ENCODE results near the gene HSF2BP. TPM values are rescaled to one million over a fixed set of nuclear protein-coding genes. Genes with fewer than 3 reads are reported as not detected.

Gene HSF2BP
- total and polyA plus RNA-seq, 9 donors: 0.58 to 2.9 (median 1.5) TPM

DNA sequence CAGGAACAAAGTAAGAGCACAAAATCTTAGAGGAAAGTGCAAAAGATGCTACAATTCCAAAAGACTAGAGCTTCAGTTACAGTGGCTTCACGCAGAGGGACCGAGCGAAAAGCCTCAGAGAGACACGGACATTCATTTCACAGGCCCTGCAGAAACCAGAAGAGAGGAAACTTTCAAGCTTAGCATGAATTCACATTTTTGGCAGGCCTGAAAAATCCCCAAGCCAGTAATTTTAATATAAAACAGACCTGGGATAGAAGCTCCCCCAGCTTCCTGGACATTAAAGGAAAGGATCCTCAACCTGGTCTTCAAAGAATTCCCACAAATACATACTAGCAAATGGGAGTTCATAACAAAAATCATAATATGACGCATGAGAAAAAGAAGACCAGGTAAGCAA is 66.2 kb downstream of the HSF2BP start:
- H3K4me1 ChIP-seq (ENCODE audit: insufficient read depth): peaks cover 2% of the 10 kb centered on the region
- H3K27me3 ChIP-seq: no peaks in the 10 kb centered on the region
- no peak for DNase-seq
- no peaks in the 10 kb centered on the region for H3K36me3 ChIP-seq
- H3K9me3 ChIP-seq: no peaks in the 10 kb centered on the region
- TF ChIP-seq EP300 (IDR thresholded peaks at IDR 0.05) (no peak), POLR2A (IDR thresholded peaks at IDR 0.05) (no peak)
- TF ChIP-seq, protein P1, sequence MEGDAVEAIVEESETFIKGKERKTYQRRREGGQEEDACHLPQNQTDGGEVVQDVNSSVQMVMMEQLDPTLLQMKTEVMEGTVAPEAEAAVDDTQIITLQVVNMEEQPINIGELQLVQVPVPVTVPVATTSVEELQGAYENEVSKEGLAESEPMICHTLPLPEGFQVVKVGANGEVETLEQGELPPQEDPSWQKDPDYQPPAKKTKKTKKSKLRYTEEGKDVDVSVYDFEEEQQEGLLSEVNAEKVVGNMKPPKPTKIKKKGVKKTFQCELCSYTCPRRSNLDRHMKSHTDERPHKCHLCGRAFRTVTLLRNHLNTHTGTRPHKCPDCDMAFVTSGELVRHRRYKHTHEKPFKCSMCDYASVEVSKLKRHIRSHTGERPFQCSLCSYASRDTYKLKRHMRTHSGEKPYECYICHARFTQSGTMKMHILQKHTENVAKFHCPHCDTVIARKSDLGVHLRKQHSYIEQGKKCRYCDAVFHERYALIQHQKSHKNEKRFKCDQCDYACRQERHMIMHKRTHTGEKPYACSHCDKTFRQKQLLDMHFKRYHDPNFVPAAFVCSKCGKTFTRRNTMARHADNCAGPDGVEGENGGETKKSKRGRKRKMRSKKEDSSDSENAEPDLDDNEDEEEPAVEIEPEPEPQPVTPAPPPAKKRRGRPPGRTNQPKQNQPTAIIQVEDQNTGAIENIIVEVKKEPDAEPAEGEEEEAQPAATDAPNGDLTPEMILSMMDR (IDR thresholded peaks at IDR 0.05): no peak
- intact Hi-C loops (cut with DNase I): no loop called here
- no peak overlapping the region for H3K27ac ChIP-seq
- no peak overlapping the region for H3K4me3 ChIP-seq
- 67 to 70% (median 70%) methylated on average over 5 of the region's 5 CpGs for WGBS, 3 donors

DNA sequence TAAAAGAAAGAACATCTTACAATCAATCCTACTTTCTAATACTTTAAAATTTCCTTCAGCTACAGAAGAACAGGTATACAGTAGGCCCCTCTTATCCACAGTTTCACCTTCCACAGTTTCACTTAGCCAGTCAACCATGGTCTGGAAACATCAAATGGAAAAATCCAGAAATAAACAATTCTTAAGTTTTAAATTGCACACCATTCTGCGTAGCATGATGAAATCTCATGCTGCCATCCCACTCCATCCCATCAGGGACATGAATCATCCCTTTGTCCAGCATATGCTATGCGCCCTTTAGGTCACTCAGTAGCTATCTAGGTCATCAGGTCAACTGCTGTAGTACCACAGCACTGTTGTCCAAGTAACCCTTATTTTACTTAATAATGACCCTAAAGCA is 67.7 kb downstream of the HSF2BP start:
- H3K27me3 ChIP-seq: no peaks in the 10 kb centered on the region
- intact Hi-C loops (cut with DNase I): no loop called here
- TF ChIP-seq POLR2A (IDR thresholded peaks at IDR 0.05) (no peak), EP300 (IDR thresholded peaks at IDR 0.05) (no peak)
- TF ChIP-seq, protein P1 (IDR thresholded peaks at IDR 0.05): no peak
- peaks cover 3% of the 10 kb centered on the region for H3K4me1 ChIP-seq (ENCODE audit: insufficient read depth)
- H3K9me3 ChIP-seq: no peaks in the 10 kb centered on the region
- H3K36me3 ChIP-seq: no peaks in the 10 kb centered on the region
- no peak for DNase-seq
- H3K27ac ChIP-seq: no peak overlapping the region
- WGBS, 3 donors: 88 to 97% (median 90%) methylated on average over 2 of the region's 2 CpGs
- no peak overlapping the region for H3K4me3 ChIP-seq

DNA sequence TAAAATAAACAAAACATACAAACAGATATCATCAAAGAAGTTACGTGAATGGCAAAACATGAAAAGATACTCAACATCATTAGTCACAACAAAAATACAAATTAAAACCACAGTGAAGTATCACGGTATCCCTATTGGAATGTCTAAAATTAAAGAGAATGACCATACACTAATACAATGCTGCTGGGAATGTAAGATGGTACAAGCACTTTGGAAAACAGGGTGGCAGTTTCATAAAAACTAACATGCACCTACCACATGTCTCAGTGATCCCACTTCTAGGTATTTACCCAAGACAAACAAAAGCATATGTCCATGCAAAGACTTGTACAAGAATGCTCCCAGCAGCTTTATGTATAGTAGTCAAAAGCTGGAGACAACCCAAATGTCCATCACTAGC is 69.1 kb downstream of the HSF2BP start:
- WGBS, 3 donors: 82 to 94% (median 83%) methylated on average over 2 of the region's 2 CpGs
- TF ChIP-seq POLR2A (IDR thresholded peaks at IDR 0.05): no peak
- TF ChIP-seq EP300 (IDR thresholded peaks at IDR 0.05): no peak
- TF ChIP-seq, protein P1 (IDR thresholded peaks at IDR 0.05): no peak
- intact Hi-C loops (cut with DNase I): no loop called here
- Histone ChIP-seq H3K4me1 (ENCODE audit: insufficient read depth) (peaks cover 8% of the 10 kb centered on the region), H3K27ac (no peak overlapping the region), H3K27me3 (no peaks in the 10 kb centered on the region), H3K9me3 (no peaks in the 10 kb centered on the region), H3K4me3 (no peak overlapping the region), H3K36me3 (no peaks in the 10 kb centered on the region)
- DNase-seq: no peak

DNA sequence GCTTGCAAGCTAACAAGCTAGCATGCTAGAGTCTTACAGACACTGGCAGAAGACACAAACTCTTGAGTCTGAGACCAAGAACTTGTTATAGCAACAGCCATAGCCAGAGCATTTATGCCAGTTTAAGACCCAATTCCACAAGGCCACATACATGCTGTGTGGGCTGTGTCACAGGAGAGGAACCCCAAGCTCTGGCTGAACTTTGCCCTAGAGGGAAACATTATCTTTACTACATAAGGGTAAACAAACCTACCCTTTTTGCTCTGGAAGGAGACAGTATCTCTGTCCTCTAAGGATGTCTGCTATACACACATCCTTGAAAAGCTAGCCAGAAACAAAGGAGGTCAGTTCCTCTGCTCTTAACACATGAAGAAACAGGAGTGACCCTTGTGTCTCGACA is 70.3 kb downstream of the HSF2BP start:
- DNase-seq: no peak
- H3K4me1 ChIP-seq (ENCODE audit: insufficient read depth): peaks cover 8% of the 10 kb centered on the region
- no peaks in the 10 kb centered on the region for H3K36me3 ChIP-seq
- no peak overlapping the region for H3K4me3 ChIP-seq
- H3K27me3 ChIP-seq: no peaks in the 10 kb centered on the region
- no peaks in the 10 kb centered on the region for H3K9me3 ChIP-seq
- H3K27ac ChIP-seq: no peak overlapping the region
- intact Hi-C loops (cut with DNase I): no loop called here
- WGBS, 3 donors: 77 to 94% (median 83%) methylated on average over 1 of the region's 1 CpG
- TF ChIP-seq, protein P1 (IDR thresholded peaks at IDR 0.05): no peak
- TF ChIP-seq POLR2A (IDR thresholded peaks at IDR 0.05) (no peak), EP300 (IDR thresholded peaks at IDR 0.05) (no peak)
